Measurements from ENCODE around the gene IQCK.

GRCh38 chr16:19711643-19712042, 6.4 kb upstream of the IQCK start:
- no peak for TF ChIP-seq POLR2A (IDR thresholded peaks at IDR 0.05)
- TF ChIP-seq CTCF (IDR thresholded peaks at IDR 0.05) = no peak
- TF ChIP-seq POLR2AphosphoS5 (IDR thresholded peaks at IDR 0.05) = no peak
- TF ChIP-seq EP300 (IDR thresholded peaks at IDR 0.05) = no peak

All from stomach (tissue), 4 donors.